K562 (cell line): ENCODE data around the gene DNASE2B. TPM values are rescaled to one million over a fixed set of nuclear protein-coding genes. Genes with fewer than 3 reads are reported as not detected.

ENCODE experiments used
- polyA plus RNA-seq, 8 experiments: library from polyadenylated mRNA; depleted of rRNA in 4 of 8; stranded (reverse) in 5 of 8; unstranded in 3 of 8; fragments of >200 nt; fragmentation: Nextera tagmentation in 2 of 8; fragmentation: Illumina TruSeq in 1 of 8; extraction: Ambion mirVana in 2 of 8; extraction: Trizol in 1 of 8; gene quantifications; 2 replicates each; pipeline versions ENCODE4 v1.2.1 to v1.2.3, GENCODE V29; 2011 to 2014; ENCODE audit warnings: inconsistent platforms in 1 of 8, missing spikeins in 1 of 8
- total RNA-seq, 7 experiments: library from RNA; depleted of rRNA in 6 of 7; stranded (reverse); fragments of >200 nt in 6 of 7; fragmentation: Illumina TruSeq in 2 of 7; extraction: Trizol in 2 of 7; gene quantifications; 2 replicates each; pipeline versions ENCODE4 v1.2.1 to v1.2.3, GENCODE V29; 2011 to 2021; ENCODE audit warnings: low replicate concordance in 1 of 7

Gene DNASE2B
- total and polyA plus RNA-seq, 9 of the 15 experiments (the other 6 are each of a cell fraction or from before 2014, with no cell fraction given), result not detected

Other genes with a start within 250 kb of the DNASE2B start
- 0.86 and 1.1 TPM in 2 replicates for gene SAMD13, start 96.8 kb upstream of the DNASE2B start, total RNA-seq (2014; rRNA removed)
- 1.1 and 1.3 TPM in 2 replicates for gene SAMD13, start 96.8 kb upstream of the DNASE2B start, total RNA-seq (2014; rRNA removed; fragmentation: Illumina TruSeq; extraction: Trizol)
- gene SAMD13, start 96.8 kb upstream of the DNASE2B start, total RNA-seq (2015; rRNA removed; fragmentation: Illumina TruSeq; extraction: Trizol), result 1.2 and 1.3 TPM in 2 replicates
- 0.56 and 0.78 TPM in 2 replicates for gene SAMD13, start 96.8 kb upstream of the DNASE2B start, total RNA-seq (2021)
- 0.39 and 0.96 TPM in 2 replicates for gene SAMD13, start 96.8 kb upstream of the DNASE2B start, polyA plus RNA-seq (2011; rRNA removed)
- gene SAMD13, start 96.8 kb upstream of the DNASE2B start, polyA plus RNA-seq (2014; fragmentation: Illumina TruSeq; extraction: Trizol), result 1.1 and 1.2 TPM in 2 replicates
- under 1 TPM; 0.92 to 1.00 TPM for gene SAMD13, start 96.8 kb upstream of the DNASE2B start, polyA plus RNA-seq (2014; fragmentation: Nextera tagmentation; extraction: Ambion mirVana)
- 1.7 and 2.7 TPM in 2 replicates for gene SAMD13, start 96.8 kb upstream of the DNASE2B start, polyA plus RNA-seq (2014; rRNA removed)
- gene RPF1, start 80.8 kb downstream of the DNASE2B start, total RNA-seq (2014; rRNA removed), result 101 and 113 TPM in 2 replicates
- gene RPF1, start 80.8 kb downstream of the DNASE2B start, total RNA-seq (2014; rRNA removed; fragmentation: Illumina TruSeq; extraction: Trizol), result 90.2 and 101 TPM in 2 replicates
- 91.9 and 99.8 TPM in 2 replicates for gene RPF1, start 80.8 kb downstream of the DNASE2B start, total RNA-seq (2015; rRNA removed; fragmentation: Illumina TruSeq; extraction: Trizol)
- 52.4 and 54.8 TPM in 2 replicates for gene RPF1, start 80.8 kb downstream of the DNASE2B start, total RNA-seq (2021)
- gene RPF1, start 80.8 kb downstream of the DNASE2B start, polyA plus RNA-seq (2011; rRNA removed), result 64.8 and 88.8 TPM in 2 replicates
- 123 and 156 TPM in 2 replicates for gene RPF1, start 80.8 kb downstream of the DNASE2B start, polyA plus RNA-seq (2014; fragmentation: Illumina TruSeq; extraction: Trizol)
- 10 to 100 TPM; 68.0 to 84.7 TPM for gene RPF1, start 80.8 kb downstream of the DNASE2B start, polyA plus RNA-seq (2014; fragmentation: Nextera tagmentation; extraction: Ambion mirVana)
- 126 TPM in 2 replicates for gene RPF1, start 80.8 kb downstream of the DNASE2B start, polyA plus RNA-seq (2014; rRNA removed)
- gene SPATA1, start 107.9 kb downstream of the DNASE2B start, total RNA-seq (2014; rRNA removed), result 0.86 TPM in 1 of 2 replicates, not detected in the other
- gene SPATA1, start 107.9 kb downstream of the DNASE2B start, total RNA-seq (2014; rRNA removed; fragmentation: Illumina TruSeq; extraction: Trizol), result 1.5 and 1.7 TPM in 2 replicates
- 1.6 and 1.8 TPM in 2 replicates for gene SPATA1, start 107.9 kb downstream of the DNASE2B start, total RNA-seq (2015; rRNA removed; fragmentation: Illumina TruSeq; extraction: Trizol)
- gene SPATA1, start 107.9 kb downstream of the DNASE2B start, total RNA-seq (2021), result 2.2 and 2.3 TPM in 2 replicates
- 1.4 and 2.9 TPM in 2 replicates for gene SPATA1, start 107.9 kb downstream of the DNASE2B start, polyA plus RNA-seq (2011; rRNA removed)
- 0.79 TPM in 1 of 2 replicates, not detected in the other for gene SPATA1, start 107.9 kb downstream of the DNASE2B start, polyA plus RNA-seq (2014; fragmentation: Illumina TruSeq; extraction: Trizol)
- gene SPATA1, start 107.9 kb downstream of the DNASE2B start, polyA plus RNA-seq (2014; fragmentation: Nextera tagmentation; extraction: Ambion mirVana), result 1 to 10 TPM; 1.1 TPM
- 0.40 and 1.8 TPM in 2 replicates for gene SPATA1, start 107.9 kb downstream of the DNASE2B start, polyA plus RNA-seq (2014; rRNA removed)
- 61.9 and 71.1 TPM in 2 replicates for gene GNG5, start 108.1 kb downstream of the DNASE2B start, total RNA-seq (2014; rRNA removed)
- gene GNG5, start 108.1 kb downstream of the DNASE2B start, total RNA-seq (2014; rRNA removed; fragmentation: Illumina TruSeq; extraction: Trizol), result 114 and 116 TPM in 2 replicates
- gene GNG5, start 108.1 kb downstream of the DNASE2B start, total RNA-seq (2015; rRNA removed; fragmentation: Illumina TruSeq; extraction: Trizol), result 150 and 155 TPM in 2 replicates
- gene GNG5, start 108.1 kb downstream of the DNASE2B start, total RNA-seq (2021), result 169 and 179 TPM in 2 replicates
- 87.2 and 113 TPM in 2 replicates for gene GNG5, start 108.1 kb downstream of the DNASE2B start, polyA plus RNA-seq (2011; rRNA removed)
- 243 and 281 TPM in 2 replicates for gene GNG5, start 108.1 kb downstream of the DNASE2B start, polyA plus RNA-seq (2014; fragmentation: Illumina TruSeq; extraction: Trizol)
- 100 to 1,000 TPM; 242 to 243 TPM for gene GNG5, start 108.1 kb downstream of the DNASE2B start, polyA plus RNA-seq (2014; fragmentation: Nextera tagmentation; extraction: Ambion mirVana)
- gene GNG5, start 108.1 kb downstream of the DNASE2B start, polyA plus RNA-seq (2014; rRNA removed), result 138 and 179 TPM in 2 replicates
- 5.8 and 6.5 TPM in 2 replicates for gene CTBS, start 176.0 kb downstream of the DNASE2B start, total RNA-seq (2014; rRNA removed)
- 9.9 and 10.6 TPM in 2 replicates for gene CTBS, start 176.0 kb downstream of the DNASE2B start, total RNA-seq (2014; rRNA removed; fragmentation: Illumina TruSeq; extraction: Trizol)
- gene CTBS, start 176.0 kb downstream of the DNASE2B start, total RNA-seq (2015; rRNA removed; fragmentation: Illumina TruSeq; extraction: Trizol), result 6.9 and 7.2 TPM in 2 replicates
- 10.3 and 12.2 TPM in 2 replicates for gene CTBS, start 176.0 kb downstream of the DNASE2B start, total RNA-seq (2021)
- gene CTBS, start 176.0 kb downstream of the DNASE2B start, polyA plus RNA-seq (2011; rRNA removed), result 19.8 and 20.0 TPM in 2 replicates
- gene CTBS, start 176.0 kb downstream of the DNASE2B start, polyA plus RNA-seq (2014; fragmentation: Illumina TruSeq; extraction: Trizol), result 10.6 and 11.5 TPM in 2 replicates
- gene CTBS, start 176.0 kb downstream of the DNASE2B start, polyA plus RNA-seq (2014; fragmentation: Nextera tagmentation; extraction: Ambion mirVana), result 1 to 10 TPM; 3.0 to 4.7 TPM
- 8.6 and 10.1 TPM in 2 replicates for gene CTBS, start 176.0 kb downstream of the DNASE2B start, polyA plus RNA-seq (2014; rRNA removed)